ENCODE results near the gene COL6A3.

DNA sequence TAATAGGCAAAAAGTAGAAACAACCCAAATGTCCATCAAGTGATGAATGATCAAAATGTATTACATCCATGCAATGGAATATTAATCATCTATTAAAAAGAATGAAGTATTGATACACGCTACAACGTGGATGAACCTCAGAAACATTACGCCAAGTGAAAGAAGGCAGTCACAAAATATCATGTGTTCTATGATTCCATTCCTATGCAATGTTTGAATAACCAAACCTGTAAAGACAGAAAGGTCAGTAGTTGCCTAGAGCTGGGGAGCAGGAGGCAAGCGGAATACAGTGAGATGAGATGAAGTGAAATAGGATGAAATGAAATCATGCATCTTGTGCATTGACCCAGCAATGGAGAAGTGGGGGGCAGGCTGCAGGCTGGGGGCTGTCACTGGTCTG is 17.9 kb upstream of the COL6A3 start:
- TF ChIP-seq TAF1 (IDR thresholded peaks at IDR 0.05; ENCODE audit: low read depth) (no peak), EP300 (IDR thresholded peaks at IDR 0.05; ENCODE audit: borderline replicate concordance) (no peak), TCF12 (IDR thresholded peaks at IDR 0.05; ENCODE audit: low read depth) (no peak), NFIC (IDR thresholded peaks at IDR 0.05) (no peak), CEBPB (IDR thresholded peaks at IDR 0.05) (no peak), FOXM1 (IDR thresholded peaks at IDR 0.05; ENCODE audit: borderline replicate concordance, low read depth) (no peak), EGR1 (IDR thresholded peaks at IDR 0.05) (no peak), RAD21 (IDR thresholded peaks at IDR 0.05; ENCODE audit: low read depth) (no peak), TEAD4 (IDR thresholded peaks at IDR 0.05) (no peak), YY1 (IDR thresholded peaks at IDR 0.05; ENCODE audit: low read depth) (no peak)
- TF ChIP-seq, protein P1, sequence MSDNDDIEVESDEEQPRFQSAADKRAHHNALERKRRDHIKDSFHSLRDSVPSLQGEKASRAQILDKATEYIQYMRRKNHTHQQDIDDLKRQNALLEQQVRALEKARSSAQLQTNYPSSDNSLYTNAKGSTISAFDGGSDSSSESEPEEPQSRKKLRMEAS (IDR thresholded peaks at IDR 0.05), result no peak
- TF ChIP-seq, protein P2, sequence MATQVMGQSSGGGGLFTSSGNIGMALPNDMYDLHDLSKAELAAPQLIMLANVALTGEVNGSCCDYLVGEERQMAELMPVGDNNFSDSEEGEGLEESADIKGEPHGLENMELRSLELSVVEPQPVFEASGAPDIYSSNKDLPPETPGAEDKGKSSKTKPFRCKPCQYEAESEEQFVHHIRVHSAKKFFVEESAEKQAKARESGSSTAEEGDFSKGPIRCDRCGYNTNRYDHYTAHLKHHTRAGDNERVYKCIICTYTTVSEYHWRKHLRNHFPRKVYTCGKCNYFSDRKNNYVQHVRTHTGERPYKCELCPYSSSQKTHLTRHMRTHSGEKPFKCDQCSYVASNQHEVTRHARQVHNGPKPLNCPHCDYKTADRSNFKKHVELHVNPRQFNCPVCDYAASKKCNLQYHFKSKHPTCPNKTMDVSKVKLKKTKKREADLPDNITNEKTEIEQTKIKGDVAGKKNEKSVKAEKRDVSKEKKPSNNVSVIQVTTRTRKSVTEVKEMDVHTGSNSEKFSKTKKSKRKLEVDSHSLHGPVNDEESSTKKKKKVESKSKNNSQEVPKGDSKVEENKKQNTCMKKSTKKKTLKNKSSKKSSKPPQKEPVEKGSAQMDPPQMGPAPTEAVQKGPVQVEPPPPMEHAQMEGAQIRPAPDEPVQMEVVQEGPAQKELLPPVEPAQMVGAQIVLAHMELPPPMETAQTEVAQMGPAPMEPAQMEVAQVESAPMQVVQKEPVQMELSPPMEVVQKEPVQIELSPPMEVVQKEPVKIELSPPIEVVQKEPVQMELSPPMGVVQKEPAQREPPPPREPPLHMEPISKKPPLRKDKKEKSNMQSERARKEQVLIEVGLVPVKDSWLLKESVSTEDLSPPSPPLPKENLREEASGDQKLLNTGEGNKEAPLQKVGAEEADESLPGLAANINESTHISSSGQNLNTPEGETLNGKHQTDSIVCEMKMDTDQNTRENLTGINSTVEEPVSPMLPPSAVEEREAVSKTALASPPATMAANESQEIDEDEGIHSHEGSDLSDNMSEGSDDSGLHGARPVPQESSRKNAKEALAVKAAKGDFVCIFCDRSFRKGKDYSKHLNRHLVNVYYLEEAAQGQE (IDR thresholded peaks at IDR 0.05; ENCODE audit: low read depth), result no peak

Measured in Ishikawa (cell line).